Measurements from ENCODE around the gene OXCT2.

OXCT2 gene

GRCh38 chr1:39729030-39729429 lies 42.1 kb downstream of the OXCT2 start:
- DNase-seq, result no peak

GRCh38 chr1:39727932-39728317 lies 43.2 kb downstream of the OXCT2 start:
- no peak for DNase-seq

DNA sequence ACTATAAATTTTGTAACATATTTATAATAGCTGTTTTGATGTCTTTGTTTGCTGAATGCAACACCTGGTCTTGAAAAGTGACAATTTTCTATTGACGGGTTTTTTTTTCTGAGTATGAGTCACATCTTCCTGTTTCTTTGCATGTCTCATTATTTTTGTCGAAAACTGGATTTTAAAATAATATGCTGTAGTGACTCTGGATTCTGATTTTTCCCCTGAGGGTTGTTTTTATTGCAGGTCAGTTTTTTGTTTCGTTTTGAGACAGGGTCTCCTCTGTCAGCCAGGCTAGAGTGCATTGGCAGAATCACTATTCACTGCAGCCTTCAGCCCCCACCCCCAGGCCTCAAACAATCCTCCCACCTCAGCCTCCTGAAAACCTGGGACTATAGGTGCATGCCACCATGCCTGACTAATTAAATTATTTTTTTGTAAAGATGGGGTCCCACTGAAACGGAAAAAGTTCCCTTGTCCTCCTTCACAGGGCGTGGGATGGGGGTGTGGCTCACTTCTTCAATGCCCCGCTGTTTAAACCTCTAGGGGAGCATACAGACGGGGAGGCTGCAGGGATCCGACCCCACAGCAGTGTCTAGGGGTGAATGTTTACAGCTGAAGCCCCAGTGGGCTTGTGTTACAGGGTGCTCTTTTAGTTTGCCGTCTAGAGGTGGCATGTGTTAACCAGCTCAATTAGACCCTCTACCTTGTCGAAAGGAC lies 43.8 kb downstream of the OXCT2 start:
- DNase-seq, result no peak

GRCh38 chr1:39726600-39726999 lies 44.5 kb downstream of the OXCT2 start:
- DNase-seq, result no peak

- DNase-seq, result no peak
These were observed 48.7 kb downstream of the OXCT2 start for GRCh38 chr1:39722495-39722894.

GRCh38 chr1:39721664-39722063 lies 49.5 kb downstream of the OXCT2 start:
- no peak for DNase-seq

DNA sequence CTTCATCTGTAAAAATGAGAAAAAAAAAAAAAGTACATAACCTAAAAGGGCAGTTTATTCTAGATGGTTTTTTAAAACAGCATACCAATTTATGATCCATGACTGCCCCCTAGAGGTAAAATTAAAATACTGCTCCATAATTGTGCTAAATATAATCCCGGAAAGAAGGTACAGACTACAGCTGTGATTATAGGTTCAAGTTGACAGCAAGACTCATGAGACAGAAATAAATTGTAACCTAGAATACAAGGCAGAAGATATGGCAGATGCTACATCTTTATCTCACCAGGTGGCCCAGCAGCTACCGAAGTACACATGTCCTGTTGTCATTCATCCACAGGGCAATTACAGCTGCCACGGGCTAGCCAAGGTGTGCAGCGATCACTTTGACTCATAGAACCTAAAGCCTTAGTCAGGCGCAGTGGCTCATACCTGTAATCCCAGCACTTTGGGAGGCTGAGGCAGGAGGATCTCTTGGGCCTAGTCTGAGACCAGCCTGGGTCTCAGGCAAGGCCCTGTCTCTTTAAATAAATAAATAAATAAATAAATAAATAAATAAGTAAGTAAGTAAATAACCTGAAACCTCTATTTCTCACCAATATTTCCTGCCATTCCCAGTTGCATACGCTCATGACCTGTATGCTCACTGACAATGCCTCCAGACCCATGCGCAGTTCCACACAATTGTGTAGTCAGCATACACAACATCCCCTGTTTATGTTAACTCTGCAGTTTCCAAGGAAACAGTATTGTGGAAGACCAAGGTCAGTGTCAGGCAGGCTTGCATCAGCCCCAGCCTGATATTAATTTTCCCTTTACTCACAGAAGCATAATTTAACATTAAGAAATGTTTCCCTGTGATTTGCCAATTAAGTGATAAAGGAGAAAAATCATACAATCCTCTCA lies 50.8 kb downstream of the OXCT2 start:
- peak in 1 of 2 donors; percentile 81 for DNase-seq

Data from CD4-positive, alpha-beta T cell treated with Interferon alpha-2 for 1 hour (primary cell).